T-helper 9 cell (primary cell): ENCODE results near the gene DCST1.

ENCODE experiments used
- DNase-seq: peaks from one replicate; pipeline ENCODE4 v3.0.0-alpha.2; 2020

The DCST1 gene

GRCh38 chr1:155093911-155094621 lies 60.4 kb downstream of the DCST1 start:
- no peak for DNase-seq

GRCh38 chr1:155094622-155094948 lies 61.0 kb downstream of the DCST1 start:
- no peak for DNase-seq

- DNase-seq, result no peak
Observed at GRCh38 chr1:155099331-155099730, 65.7 kb downstream of the DCST1 start.
